ENCODE results near the gene MTF1. TPM values are rescaled to one million over a fixed set of nuclear protein-coding genes. Genes with fewer than 3 reads are reported as not detected.

The MTF1 gene
- total RNA-seq, 2 experiments from 2014 or later = 28.1 to 31.2 TPM

GRCh38 chr1:37797750-37798345 is 61.5 kb downstream of the MTF1 start:
- H3K4me3 ChIP-seq (ENCODE audit: low read length) = no peak overlapping the region
- intact Hi-C loops (cut with DNase I, micrococcal nuclease) = no loop called here
- H3K36me3 ChIP-seq (ENCODE audit: insufficient read depth, low read length) = peaks cover 21% of the 10 kb centered on the region
- H3K9me3 ChIP-seq (ENCODE audit: control insufficient read depth in 1 of 2, insufficient read depth in 1 of 2, low read length in 2 of 2) = peaks cover 0 to 13% of the 10 kb centered on the region in 2 experiments
- no peak for TF ChIP-seq CTCF (IDR thresholded peaks at IDR 0.05)
- peaks cover 8% of the 10 kb centered on the region in 2 experiments for H3K27me3 ChIP-seq (ENCODE audit: control insufficient read depth in 1 of 2, insufficient read depth in 2 of 2, low read length in 2 of 2)
- POLR2A ChIA-PET = interaction anchor here (1.0 kb wide), 1 partner anchor 10 kb away, joined by 4 read pairs; the partner anchor contains the start of gene YRDC
- peaks cover 37% of the 10 kb centered on the region for H3K36me3 Mint-ChIP-seq (ENCODE audit: low read depth)
- peaks cover 19% of the 10 kb centered on the region for H3K4me1 ChIP-seq (ENCODE audit: insufficient read depth, low read length)
- H3K27ac ChIP-seq (ENCODE audit: low read depth in 1 of 2, low read length in 2 of 2) = no peak overlapping the region
- no peak overlapping the region for H3K27ac Mint-ChIP-seq
- CTCF ChIA-PET = no interaction called here
- peaks cover 16% of the 10 kb centered on the region for H3K27me3 Mint-ChIP-seq
- DNase-seq = no peak
- H3K4me1 Mint-ChIP-seq (ENCODE audit: low read depth) = no peaks in the 10 kb centered on the region
- ATAC-seq (ENCODE audit: poor library complexity) = no peak
- no peaks in the 10 kb centered on the region for H3K9me3 Mint-ChIP-seq
- no peak overlapping the region for H3K4me3 Mint-ChIP-seq

- intact Hi-C loops (cut with DNase I, micrococcal nuclease) = no loop called here
- Mint-ChIP-seq H3K4me1 (ENCODE audit: low read depth) (no peaks in the 10 kb centered on the region), H3K27me3 (peaks cover 39% of the 10 kb centered on the region), H3K27ac (no peak overlapping the region), H3K9me3 (no peaks in the 10 kb centered on the region), H3K4me3 (peak overlapping the region; percentile 84), H3K36me3 (ENCODE audit: low read depth) (peaks cover 17% of the 10 kb centered on the region)
- CTCF ChIA-PET = no interaction called here
- ATAC-seq (ENCODE audit: poor library complexity) (peak; percentile 66), DNase-seq (peak in 9 of 14 experiments; percentile 21 to 65 (median 40))
- Histone ChIP-seq H3K4me3 (ENCODE audit: low read length) (no peak overlapping the region), H3K9me3 (ENCODE audit: control insufficient read depth in 1 of 2, insufficient read depth in 1 of 2, low read length in 2 of 2) (peaks cover 0 to 13% of the 10 kb centered on the region in 2 experiments), H3K27ac (ENCODE audit: low read depth in 1 of 2, low read length in 2 of 2) (no peak overlapping the region), H3K4me1 (ENCODE audit: insufficient read depth, low read length) (peaks cover 19% of the 10 kb centered on the region), H3K36me3 (ENCODE audit: insufficient read depth, low read length) (peaks cover 8% of the 10 kb centered on the region), H3K27me3 (ENCODE audit: control insufficient read depth in 1 of 2, insufficient read depth in 2 of 2, low read length in 2 of 2) (peaks cover 12 to 20% of the 10 kb centered on the region in 2 experiments)
- no peak for TF ChIP-seq CTCF (IDR thresholded peaks at IDR 0.05)
- POLR2A ChIA-PET = no interaction called here
Observed at GRCh38 chr1:37795340-37796125, 63.9 kb downstream of the MTF1 start.

GRCh38 chr1:37794372-37795339 is 64.7 kb downstream of the MTF1 start:
- TF ChIP-seq CTCF (IDR thresholded peaks at IDR 0.05) = no peak
- intact Hi-C loops (cut with DNase I, micrococcal nuclease) = no loop called here
- Histone ChIP-seq H3K4me1 (ENCODE audit: insufficient read depth, low read length) (peaks cover 19% of the 10 kb centered on the region), H3K27me3 (ENCODE audit: control insufficient read depth in 1 of 2, insufficient read depth in 2 of 2, low read length in 2 of 2) (peaks cover 20% of the 10 kb centered on the region in 2 experiments), H3K36me3 (ENCODE audit: insufficient read depth, low read length) (peaks cover 2% of the 10 kb centered on the region), H3K27ac (ENCODE audit: low read depth in 1 of 2, low read length in 2 of 2) (no peak overlapping the region), H3K9me3 (ENCODE audit: control insufficient read depth in 1 of 2, insufficient read depth in 1 of 2, low read length in 2 of 2) (peaks cover 0 to 13% of the 10 kb centered on the region in 2 experiments), H3K4me3 (ENCODE audit: low read length) (peak overlapping the region; percentile 43)
- H3K4me1 Mint-ChIP-seq (ENCODE audit: low read depth) = no peaks in the 10 kb centered on the region
- ChIA-PET CTCF (no interaction called here), POLR2A (interaction anchor here (0.7 kb wide), 1 partner anchor 13 kb away, joined by 4 read pairs; the partner anchor contains the start of genes C1orf122 and YRDC)
- H3K9me3 Mint-ChIP-seq = no peaks in the 10 kb centered on the region
- DNase-seq (no peak), ATAC-seq (ENCODE audit: poor library complexity) (no peak)
- peaks cover 48% of the 10 kb centered on the region for H3K27me3 Mint-ChIP-seq
- peaks cover 8% of the 10 kb centered on the region for H3K36me3 Mint-ChIP-seq (ENCODE audit: low read depth)
- H3K4me3 Mint-ChIP-seq = peak overlapping the region; percentile 84
- no peak overlapping the region for H3K27ac Mint-ChIP-seq

Measured in CD4-positive, alpha-beta T cell (primary cell).